GM21576 (cell line): Measurements from ENCODE around the gene DQX1.

Experiments
- ATAC-seq: cut with Tn5 transposase; IDR thresholded peaks from one replicate; pipeline ENCODE4 v1.9.1; 2021; ENCODE audit warnings: mild to moderate bottlenecking, moderate library complexity; ENCODE audit not compliant: unreplicated experiment

Gene DQX1

GRCh38 chr2:74512744-74513604 is 13.1 kb downstream of the DQX1 start:
- no peak for ATAC-seq

- no peak for ATAC-seq
Observed at GRCh38 chr2:74511104-74511989, 14.7 kb downstream of the DQX1 start.

- no peak for ATAC-seq
Observed at GRCh38 chr2:74510272-74510671, 15.8 kb downstream of the DQX1 start.

DNA sequence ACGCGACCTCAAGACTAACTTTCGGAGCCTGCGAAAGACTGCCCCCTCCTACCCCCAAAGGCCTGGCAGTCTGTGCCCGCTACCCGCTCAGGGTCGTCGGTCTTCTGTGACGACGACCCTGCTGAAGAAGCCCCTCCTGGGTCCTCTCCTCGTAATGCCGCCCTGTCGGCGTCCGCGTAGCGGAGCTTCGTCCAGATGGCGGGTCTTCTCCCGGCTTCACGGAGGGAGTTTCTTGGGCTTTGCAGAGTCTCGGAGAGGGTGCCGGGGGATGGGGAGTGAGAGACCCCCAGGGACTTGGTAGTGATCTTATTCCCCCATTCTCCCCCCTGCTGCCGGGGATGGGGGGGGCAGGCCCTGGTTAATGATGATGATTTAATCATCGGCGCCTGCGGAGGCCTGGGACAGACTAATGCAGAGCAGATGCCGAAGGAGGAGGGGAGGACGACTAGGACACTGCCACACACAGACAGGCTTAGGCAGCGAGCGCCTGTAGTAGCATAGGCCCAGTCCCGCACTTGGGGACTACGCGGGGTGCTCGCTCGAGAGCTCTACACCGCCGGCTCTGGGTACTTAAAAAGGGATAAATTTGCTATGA is 18.0 kb downstream of the DQX1 start:
- peak; percentile 12 for ATAC-seq

DNA sequence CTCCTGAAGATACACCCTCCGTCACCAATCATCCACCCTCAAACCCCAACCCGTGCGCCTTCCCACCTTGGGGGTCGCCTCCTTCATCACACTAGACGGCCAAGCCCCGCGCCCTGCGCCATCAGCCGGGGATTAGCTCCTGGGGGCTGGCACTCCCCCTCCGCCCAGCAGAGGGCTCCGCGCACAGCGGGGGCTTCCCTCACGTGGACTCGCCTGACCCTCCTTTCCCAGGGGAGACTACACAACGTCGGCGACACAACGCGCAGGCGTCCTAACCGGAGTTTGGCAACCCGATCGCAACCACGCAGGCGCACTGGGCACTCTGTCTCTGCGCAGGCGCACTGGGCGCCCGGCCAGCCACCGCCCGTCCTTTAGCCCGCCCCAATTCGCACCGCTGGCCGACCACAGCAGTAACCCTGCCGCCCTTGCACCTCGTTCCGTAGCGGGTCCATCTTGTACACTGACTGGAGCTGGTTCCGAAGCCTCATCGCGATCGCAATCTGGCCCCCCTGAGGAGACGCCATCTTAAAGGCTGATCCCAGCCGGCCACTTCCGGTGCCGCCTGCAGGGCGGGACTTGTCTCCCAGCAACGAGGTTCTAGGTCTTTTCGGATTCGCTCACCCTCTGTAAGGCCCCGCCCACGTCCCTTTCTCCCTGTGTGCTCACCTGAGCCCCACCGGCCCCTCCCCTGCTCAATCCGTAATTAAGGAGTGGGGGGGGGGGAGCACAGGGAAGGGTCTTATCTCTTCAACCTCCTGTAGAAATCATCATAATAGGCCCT is 18.7 kb downstream of the DQX1 start, which contains the start of gene PCGF1:
Gene PCGF1, minus strand, starts transcription at position 551 of the 781 bp plus-strand sequence. Its CDS starts 27 bp downstream, at position 524.
- ATAC-seq: peak; percentile 85

- ATAC-seq: no peak
Observed at GRCh38 chr2:74505448-74506246, 20.4 kb downstream of the DQX1 start.

GRCh38 chr2:74504591-74504990 is 21.4 kb downstream of the DQX1 start:
- no peak for ATAC-seq

- no peak for ATAC-seq
Observed at GRCh38 chr2:74503506-74504475, 22.2 kb downstream of the DQX1 start.

DNA sequence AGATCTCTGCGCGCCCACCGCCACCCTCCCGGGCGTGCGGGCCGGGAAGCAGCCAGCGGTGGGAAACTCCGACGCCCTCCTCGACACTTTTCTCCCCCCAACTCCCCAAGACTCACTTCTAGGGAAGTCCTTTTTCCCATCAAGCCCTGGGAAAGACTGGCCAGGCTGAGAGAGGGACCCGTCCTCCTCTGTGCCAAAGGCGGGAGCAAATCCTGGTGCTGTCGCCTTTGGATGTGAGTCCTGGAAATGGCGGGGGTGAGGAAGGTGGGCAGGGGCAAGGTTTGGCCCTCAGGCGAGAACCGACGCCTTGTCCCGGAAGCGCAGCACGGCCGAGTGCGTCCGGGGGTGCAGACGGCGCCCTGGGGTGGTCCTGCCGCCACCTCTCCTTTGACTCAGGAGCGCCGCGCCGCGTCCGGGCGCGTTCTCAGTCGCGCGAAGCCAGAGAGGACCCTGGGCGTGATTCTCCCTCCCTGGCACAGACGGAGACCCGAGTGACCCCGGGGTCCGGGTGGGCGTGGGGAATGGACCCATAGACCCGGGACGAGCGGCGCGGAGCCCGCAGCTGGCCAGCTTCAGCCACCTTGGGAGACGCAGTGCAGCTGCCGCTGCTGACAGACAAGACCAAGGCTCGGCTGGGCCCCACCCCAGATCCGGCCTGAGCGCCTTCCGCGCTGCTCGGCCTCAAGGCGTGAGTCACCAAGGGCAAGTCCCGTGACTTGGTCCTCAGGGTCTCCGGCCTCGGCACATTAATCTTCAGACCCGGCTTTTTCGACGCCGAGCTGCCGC is 23.1 kb downstream of the DQX1 start:
- ATAC-seq: no peak

DNA sequence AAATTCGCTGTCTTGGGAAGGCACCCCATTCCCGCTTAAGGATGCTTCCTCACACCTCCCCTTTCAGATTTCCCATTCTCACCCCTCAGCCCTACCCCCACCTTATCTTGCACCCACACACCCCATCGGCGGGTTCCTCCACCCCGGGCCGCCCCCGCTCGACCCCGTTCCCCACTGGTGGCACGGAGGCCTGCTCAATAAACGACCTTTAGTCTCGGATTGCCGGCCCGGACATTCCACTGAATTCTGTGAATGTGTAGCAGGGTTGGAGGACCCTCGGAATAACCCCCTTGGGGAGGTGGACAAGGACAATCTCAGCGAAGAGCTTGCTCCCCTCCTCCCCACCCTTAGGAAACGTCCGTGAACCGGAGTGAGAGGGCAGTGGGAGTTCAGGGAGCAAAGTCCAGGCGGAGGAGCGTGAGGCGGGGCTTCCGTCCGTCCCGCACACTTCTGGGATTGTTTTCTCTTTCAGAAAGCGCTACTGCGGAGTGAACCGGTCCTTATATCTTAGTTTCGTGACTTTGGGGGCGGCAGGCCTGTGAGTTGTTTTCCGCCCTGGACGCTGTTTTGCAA is 23.8 kb downstream of the DQX1 start:
- ATAC-seq: no peak

- ATAC-seq: no peak
Observed at GRCh38 chr2:74501335-74502071, 24.5 kb downstream of the DQX1 start.

GRCh38 chr2:74500578-74500946 is 25.5 kb downstream of the DQX1 start:
- no peak for ATAC-seq

DNA sequence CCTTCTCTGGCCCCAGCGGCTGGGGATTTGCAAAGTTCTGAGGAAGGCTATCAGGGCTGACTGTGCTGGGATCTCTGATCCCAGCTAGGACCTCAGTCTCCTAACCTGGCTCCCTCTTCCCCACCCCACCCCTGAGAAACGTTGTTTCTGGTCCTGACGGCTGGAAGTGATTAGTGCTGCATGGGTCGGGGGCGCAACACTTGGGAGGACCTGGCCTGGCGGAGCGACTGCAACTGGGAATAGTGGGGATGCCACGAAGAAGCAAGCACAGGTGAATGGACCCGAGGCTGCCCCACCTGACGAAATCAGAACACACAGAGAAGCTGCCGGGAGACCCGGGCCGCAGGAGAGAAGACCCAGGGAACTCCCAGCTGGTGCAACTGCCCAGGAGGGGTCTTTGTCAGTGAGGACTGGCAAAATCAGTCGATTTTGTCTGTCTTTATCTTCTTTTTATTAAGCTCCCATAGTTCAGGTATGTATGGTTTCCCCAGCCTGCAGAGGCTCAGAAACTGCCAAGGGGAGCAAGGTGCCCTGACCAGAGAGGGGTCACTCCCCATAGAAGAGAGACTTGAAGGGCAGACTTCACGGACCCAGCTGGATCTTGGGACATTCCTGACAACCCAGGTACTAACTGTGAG is 26.0 kb downstream of the DQX1 start:
- ATAC-seq: no peak

- ATAC-seq: no peak
Observed at GRCh38 chr2:74499267-74499939, 26.6 kb downstream of the DQX1 start, which contains the start of gene LBX2. TSS of gene LBX2 (minus strand) at chr2:74499603. CDS start at chr2:74499537, 66 bp downstream.

DNA sequence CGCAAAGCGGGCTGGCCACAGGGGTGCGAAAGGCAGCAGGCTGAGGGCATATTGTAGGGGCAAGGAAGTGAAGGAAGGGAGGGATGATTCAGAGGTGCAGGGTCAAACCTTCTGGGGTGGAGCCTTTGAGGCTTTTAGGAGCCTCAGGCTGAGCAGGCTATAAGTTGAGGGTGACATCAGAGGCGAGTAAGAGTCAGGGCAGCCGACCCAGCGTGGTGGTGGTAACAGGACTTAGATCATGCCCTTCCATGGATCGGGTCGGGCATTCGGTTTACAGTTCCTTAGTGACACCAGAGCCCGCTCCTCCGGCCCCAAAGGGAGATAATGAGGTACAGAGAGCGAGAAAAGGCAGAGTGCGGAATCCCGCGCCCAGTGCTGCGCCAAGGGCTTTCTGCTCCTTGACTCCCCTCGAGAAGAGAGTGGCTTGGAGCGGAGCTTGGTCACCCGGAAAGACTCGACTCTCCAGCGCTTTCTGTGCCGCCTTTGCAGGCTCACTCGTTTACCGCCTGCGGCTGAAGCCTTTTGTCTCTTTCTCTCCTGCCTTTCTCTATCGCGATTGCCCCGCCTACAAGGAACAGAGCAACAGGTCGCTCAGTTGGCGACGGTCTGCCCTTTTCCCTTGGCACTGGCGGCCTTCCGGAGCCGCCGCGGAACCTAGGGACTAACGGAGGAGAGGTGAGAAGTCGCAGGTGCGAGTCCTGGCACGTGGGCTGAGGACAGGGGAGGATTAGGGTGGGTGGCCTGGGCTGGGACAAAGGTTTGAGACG is 27.3 kb downstream of the DQX1 start:
- no peak for ATAC-seq
